HepG2 (cell line): ENCODE results near the gene CNNM2. TPM values are rescaled to one million over a fixed set of nuclear protein-coding genes. Genes with fewer than 3 reads are reported as not detected.

Experiments
- CHD2 ChIP-seq: IDR thresholded peaks from 2 replicates; pipeline ENCODE4 v1.6.1; 2011; ENCODE audit warnings: low read depth, low read length, improper control_type of control experiment
- CSRNP1 ChIP-seq: sonication (generic); formaldehyde crosslinking; IDR thresholded peaks from 2 replicates; pipeline ENCODE4 v1.8.1; 2023; ENCODE audit warnings: mild to moderate bottlenecking, missing genetic modification reagents
- HOXA3 ChIP-seq: sonication (generic); formaldehyde crosslinking; IDR thresholded peaks from 2 replicates; pipeline ENCODE4 v1.5.0; 2020; ENCODE audit warnings: missing genetic modification reagents
- MBNL3 ChIP-seq: fragments of 250-450 bp; sonication (Bioruptor Pico); conservative IDR thresholded peaks from 2 replicates; pipeline ENCODE4 v1.8.0; 2022; ENCODE audit warnings: mild to moderate bottlenecking, inconsistent platforms
- POLR2A ChIP-seq, 2 experiments: IDR thresholded peaks; 2 replicates each; pipeline ENCODE4 v1.6.1; 2011; ENCODE audit warnings: low read depth in 2 of 2, low read length in 2 of 2, mild to moderate bottlenecking in 1 of 2, moderate library complexity in 1 of 2; ENCODE audit not compliant: insufficient read depth in 1 of 2
- RFXANK ChIP-seq: IDR thresholded peaks from 2 replicates; pipeline ENCODE4 v1.6.1; 2016
- TCF7L2 ChIP-seq: IDR thresholded peaks from 2 replicates; pipeline ENCODE4 v1.6.1; 2011; ENCODE audit warnings: mild to moderate bottlenecking, low read depth, low read length, moderate library complexity
- THAP9 ChIP-seq: sonication (generic); formaldehyde crosslinking; IDR thresholded peaks from 2 replicates; pipeline ENCODE4; 2020; ENCODE audit warnings: missing genetic modification reagents, mild to moderate bottlenecking, borderline replicate concordance
- YY1 ChIP-seq: IDR thresholded peaks from 2 replicates; pipeline ENCODE4 v1.6.1; 2011; ENCODE audit warnings: low read length, low read depth, moderate library complexity, mild to moderate bottlenecking; ENCODE audit not compliant: insufficient read depth, insufficient replicate concordance
- ZEB1 ChIP-seq: IDR thresholded peaks from 2 replicates; pipeline ENCODE4 v1.6.1; 2012; ENCODE audit warnings: mild to moderate bottlenecking, low read depth, inconsistent platforms; ENCODE audit not compliant: insufficient replicate concordance
- ZFX ChIP-seq: sonication (generic); formaldehyde crosslinking; IDR thresholded peaks from 2 replicates; pipeline ENCODE4 v1.4.0; 2020; ENCODE audit warnings: mild to moderate bottlenecking, low read depth, missing genetic modification reagents, moderate library complexity
- ZKSCAN5 ChIP-seq: sonication (generic); formaldehyde crosslinking; IDR thresholded peaks from 2 replicates; pipeline ENCODE4 v1.5.1; 2020; ENCODE audit warnings: mild to moderate bottlenecking, missing genetic modification reagents
- ZNF138 ChIP-seq: sonication (generic); formaldehyde crosslinking; IDR thresholded peaks from 2 replicates; pipeline ENCODE4 v1.5.0; 2020; ENCODE audit warnings: mild to moderate bottlenecking, low read depth, missing genetic modification reagents
- ZNF331 ChIP-seq: sonication (generic); formaldehyde crosslinking; IDR thresholded peaks from 2 replicates; pipeline ENCODE4 v1.4.0; 2020; ENCODE audit warnings: missing genetic modification reagents
- ZNF605 ChIP-seq: sonication (generic); formaldehyde crosslinking; IDR thresholded peaks from 2 replicates; pipeline ENCODE4 v1.8.0; 2022; ENCODE audit warnings: mild to moderate bottlenecking, missing genetic modification reagents
- polyA plus RNA-seq, 8 experiments: library from polyadenylated mRNA; depleted of rRNA in 3 of 8; stranded (reverse) in 7 of 8; unstranded in 1 of 8; fragments of >200 nt; fragmentation: Illumina TruSeq in 4 of 8; extraction: Trizol in 4 of 8; gene quantifications; 2 replicates each; pipeline versions ENCODE4 v1.2.1 to v1.2.3, GENCODE V29; 2011 to 2016; ENCODE audit warnings: low read depth in 4 of 8, missing spikeins in 1 of 8, mixed read lengths in 1 of 8; ENCODE audit not compliant: insufficient read depth in 1 of 8
- total RNA-seq, 5 experiments: library from RNA; depleted of rRNA; stranded (reverse); fragments of >200 nt; fragmentation: Illumina TruSeq; extraction: Trizol; gene quantifications; 2 replicates each; pipeline ENCODE4 v1.2.3, GENCODE V29; 2016; ENCODE audit warnings: low read depth in 1 of 5
- TF ChIP-seq, protein P1 (sequence below): sonication (generic); formaldehyde crosslinking; conservative IDR thresholded peaks from 2 replicates; pipeline ENCODE4 v1.8.0; 2022; ENCODE audit warnings: missing genetic modification reagents
- TF ChIP-seq, protein P2 (sequence below): sonication (generic); formaldehyde crosslinking; IDR thresholded peaks from 2 replicates; pipeline ENCODE4 v1.4.0; 2020; ENCODE audit warnings: mild to moderate bottlenecking, missing genetic modification reagents
- TF ChIP-seq, protein P3 (sequence below): sonication (generic); formaldehyde crosslinking; IDR thresholded peaks from 2 replicates; pipeline ENCODE4 v1.5.0; 2020; ENCODE audit warnings: missing genetic modification reagents

Gene CNNM2
- total and polyA plus RNA-seq, 2 of the 13 experiments (the other 11 are each of a cell fraction or from before 2014, with no cell fraction given): 7.1 to 9.0 TPM

DNA sequence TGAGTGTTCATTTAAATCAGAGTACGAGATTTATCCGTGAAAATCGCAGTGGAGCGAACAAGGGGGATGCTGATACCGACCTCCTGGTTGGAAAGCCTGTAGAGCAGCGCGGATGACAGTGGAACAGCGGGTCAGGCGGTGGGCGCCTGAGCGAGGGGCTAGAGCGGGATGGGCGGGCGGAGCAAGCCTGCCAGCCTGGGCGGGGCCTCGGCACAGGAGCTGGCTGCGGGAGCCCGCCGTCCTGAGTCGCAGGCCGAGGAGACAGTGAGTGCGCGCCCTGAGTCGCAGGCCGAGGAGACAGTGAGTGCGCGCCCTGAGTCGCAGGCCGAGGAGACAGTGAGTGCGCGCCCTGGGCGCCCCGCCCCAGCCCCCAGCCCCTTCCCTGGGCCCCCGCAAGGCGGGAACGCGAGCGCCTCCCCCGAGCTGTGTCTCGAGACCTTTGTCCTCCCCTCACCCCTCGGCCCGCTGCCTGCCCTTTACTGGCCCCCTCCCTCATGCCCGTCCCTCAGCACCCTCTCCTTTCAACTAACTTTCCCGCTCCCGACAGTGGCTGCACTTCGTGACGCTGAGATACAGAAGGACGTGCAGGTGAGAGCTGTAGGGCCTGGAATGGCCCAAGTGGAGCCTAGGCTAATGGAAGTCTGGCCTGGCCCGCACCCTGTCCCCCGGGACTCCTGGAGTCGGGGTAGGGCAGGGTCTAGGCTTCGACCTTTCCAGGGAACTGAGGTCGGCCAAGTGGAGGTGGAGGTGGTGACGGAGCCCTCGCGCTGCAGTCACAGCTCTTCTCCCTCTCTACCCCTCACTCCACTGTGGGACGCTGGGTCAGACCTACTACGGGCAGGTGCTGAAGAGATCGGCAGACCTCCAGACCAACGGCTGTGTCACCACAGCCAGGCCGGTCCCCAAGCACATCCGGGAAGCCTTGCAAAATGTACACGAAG is 48.6 kb upstream of the CNNM2 start, which contains the start of gene AS3MT (continued):
- peak; percentile 44 to 65; a peak in 3 of 4 replicates for TF ChIP-seq POLR2A (IDR thresholded peaks at IDR 0.05; ENCODE audit: insufficient read depth in 1 of 2, low read depth in 2 of 2, low read length in 2 of 2)
- peak; percentile 25 for TF ChIP-seq YY1
- no peak; the same call in 1 of the 2 replicates for TF ChIP-seq ZNF331 (CRISPR knock-in tag)
- peak; percentile 94 for TF ChIP-seq ZFX
- TF ChIP-seq, protein P1, sequence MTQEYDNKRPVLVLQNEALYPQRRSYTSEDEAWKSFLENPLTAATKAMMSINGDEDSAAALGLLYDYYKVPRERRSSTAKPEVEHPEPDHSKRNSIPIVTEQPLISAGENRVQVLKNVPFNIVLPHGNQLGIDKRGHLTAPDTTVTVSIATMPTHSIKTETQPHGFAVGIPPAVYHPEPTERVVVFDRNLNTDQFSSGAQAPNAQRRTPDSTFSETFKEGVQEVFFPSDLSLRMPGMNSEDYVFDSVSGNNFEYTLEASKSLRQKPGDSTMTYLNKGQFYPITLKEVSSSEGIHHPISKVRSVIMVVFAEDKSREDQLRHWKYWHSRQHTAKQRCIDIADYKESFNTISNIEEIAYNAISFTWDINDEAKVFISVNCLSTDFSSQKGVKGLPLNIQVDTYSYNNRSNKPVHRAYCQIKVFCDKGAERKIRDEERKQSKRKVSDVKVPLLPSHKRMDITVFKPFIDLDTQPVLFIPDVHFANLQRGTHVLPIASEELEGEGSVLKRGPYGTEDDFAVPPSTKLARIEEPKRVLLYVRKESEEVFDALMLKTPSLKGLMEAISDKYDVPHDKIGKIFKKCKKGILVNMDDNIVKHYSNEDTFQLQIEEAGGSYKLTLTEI: no peak
- TF ChIP-seq, protein P2, sequence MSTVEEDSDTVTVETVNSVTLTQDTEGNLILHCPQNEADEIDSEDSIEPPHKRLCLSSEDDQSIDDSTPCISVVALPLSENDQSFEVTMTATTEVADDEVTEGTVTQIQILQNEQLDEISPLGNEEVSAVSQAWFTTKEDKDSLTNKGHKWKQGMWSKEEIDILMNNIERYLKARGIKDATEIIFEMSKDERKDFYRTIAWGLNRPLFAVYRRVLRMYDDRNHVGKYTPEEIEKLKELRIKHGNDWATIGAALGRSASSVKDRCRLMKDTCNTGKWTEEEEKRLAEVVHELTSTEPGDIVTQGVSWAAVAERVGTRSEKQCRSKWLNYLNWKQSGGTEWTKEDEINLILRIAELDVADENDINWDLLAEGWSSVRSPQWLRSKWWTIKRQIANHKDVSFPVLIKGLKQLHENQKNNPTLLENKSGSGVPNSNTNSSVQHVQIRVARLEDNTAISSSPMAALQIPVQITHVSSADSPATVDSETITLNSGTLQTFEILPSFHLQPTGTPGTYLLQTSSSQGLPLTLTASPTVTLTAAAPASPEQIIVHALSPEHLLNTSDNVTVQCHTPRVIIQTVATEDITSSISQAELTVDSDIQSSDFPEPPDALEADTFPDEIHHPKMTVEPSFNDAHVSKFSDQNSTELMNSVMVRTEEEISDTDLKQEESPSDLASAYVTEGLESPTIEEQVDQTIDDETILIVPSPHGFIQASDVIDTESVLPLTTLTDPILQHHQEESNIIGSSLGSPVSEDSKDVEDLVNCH (CRISPR knock-in tag): no peak
- TF ChIP-seq CSRNP1 (CRISPR knock-in tag): no peak
- TF ChIP-seq ZNF138 (CRISPR knock-in tag): 0 out of 2 replicates have a peak, but pooled peaks have one; percentile 39
- no peak for TF ChIP-seq RFXANK (CRISPR knock-in tag)
- TF ChIP-seq ZKSCAN5 (CRISPR knock-in tag): no peak
- TF ChIP-seq, protein P3, sequence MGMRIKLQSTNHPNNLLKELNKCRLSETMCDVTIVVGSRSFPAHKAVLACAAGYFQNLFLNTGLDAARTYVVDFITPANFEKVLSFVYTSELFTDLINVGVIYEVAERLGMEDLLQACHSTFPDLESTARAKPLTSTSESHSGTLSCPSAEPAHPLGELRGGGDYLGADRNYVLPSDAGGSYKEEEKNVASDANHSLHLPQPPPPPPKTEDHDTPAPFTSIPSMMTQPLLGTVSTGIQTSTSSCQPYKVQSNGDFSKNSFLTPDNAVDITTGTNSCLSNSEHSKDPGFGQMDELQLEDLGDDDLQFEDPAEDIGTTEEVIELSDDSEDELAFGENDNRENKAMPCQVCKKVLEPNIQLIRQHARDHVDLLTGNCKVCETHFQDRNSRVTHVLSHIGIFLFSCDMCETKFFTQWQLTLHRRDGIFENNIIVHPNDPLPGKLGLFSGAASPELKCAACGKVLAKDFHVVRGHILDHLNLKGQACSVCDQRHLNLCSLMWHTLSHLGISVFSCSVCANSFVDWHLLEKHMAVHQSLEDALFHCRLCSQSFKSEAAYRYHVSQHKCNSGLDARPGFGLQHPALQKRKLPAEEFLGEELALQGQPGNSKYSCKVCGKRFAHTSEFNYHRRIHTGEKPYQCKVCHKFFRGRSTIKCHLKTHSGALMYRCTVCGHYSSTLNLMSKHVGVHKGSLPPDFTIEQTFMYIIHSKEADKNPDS (CRISPR knock-in tag): no peak
- TF ChIP-seq TCF7L2: no peak
- peak; percentile 49; the same call in 1 of the 2 replicates for TF ChIP-seq ZNF605 (CRISPR knock-in tag)
- no peak for TF ChIP-seq MBNL3 (CRISPR knock-in tag)
- peak; percentile 36; the same call in 1 of the 2 replicates for TF ChIP-seq THAP9 (CRISPR knock-in tag)
- TF ChIP-seq HOXA3 (CRISPR knock-in tag): peak; percentile 69
- no peak for TF ChIP-seq ZEB1
- TF ChIP-seq CHD2: no peak
